GM18499 (cell line): ENCODE data around the gene RTP3.
"Not testable (repeated sequence)": the region's sequence is repeated elsewhere in the genome, so short reads cannot be mapped to it uniquely, and the experiment has no call there.

Source experiments
- ATAC-seq: cut with Tn5 transposase; IDR thresholded peaks from one replicate; pipeline ENCODE4 v1.9.1; 2021; ENCODE audit warnings: moderate number of reproducible peaks; ENCODE audit not compliant: insufficient read depth, unreplicated experiment

RTP3 gene

GRCh38 chr3:46541835-46542234 is 44.1 kb downstream of the RTP3 start:
- no peak for ATAC-seq

- ATAC-seq = no peak
Observed at GRCh38 chr3:46542344-46542743, 44.6 kb downstream of the RTP3 start.

- ATAC-seq = no peak
Observed at GRCh38 chr3:46542801-46543201, 45.0 kb downstream of the RTP3 start.

GRCh38 chr3:46544771-46545503 is 47.2 kb downstream of the RTP3 start:
- no peak for ATAC-seq

GRCh38 chr3:46545818-46546630 is 48.2 kb downstream of the RTP3 start:
- no peak for ATAC-seq

- ATAC-seq = no peak
Observed at GRCh38 chr3:46546896-46547440, 49.2 kb downstream of the RTP3 start.

- not testable (repeated sequence) for ATAC-seq
Observed at GRCh38 chr3:46548611-46549010, 50.8 kb downstream of the RTP3 start.

- ATAC-seq = no peak
Observed at GRCh38 chr3:46549408-46549904, 51.7 kb downstream of the RTP3 start.

GRCh38 chr3:46549989-46550388 is 52.2 kb downstream of the RTP3 start:
- no peak for ATAC-seq
